Naive B cell (primary cell): ENCODE results near the gene CARMIL3. TPM values are rescaled to one million over a fixed set of nuclear protein-coding genes. Genes with fewer than 3 reads are reported as not detected.

ENCODE experiments used
- ATAC-seq, 2 donors: fragments of 150-1000 bp; cut with Tn5 transposase; 2 replicates each; pipeline ENCODE4 v1.10.0; 2021; ENCODE audit warnings: low read depth in 2 of 2, mild to moderate bottlenecking in 2 of 2, moderate library complexity in 2 of 2
- DNase-seq: peaks from one replicate; pipeline ENCODE4 v3.0.0; 2022
- H3K27ac Mint-ChIP-seq, 6 donors: one replicate each; pipeline ENCODE4 v1.8.0; 2020 to 2022; ENCODE audit warnings: mild to moderate bottlenecking in 6 of 6, mixed read lengths in 6 of 6, moderate library complexity in 5 of 6, inconsistent platforms in 2 of 6
- H3K27me3 Mint-ChIP-seq, 3 donors: one replicate each; pipeline ENCODE4 v1.8.0; 2021 to 2022; ENCODE audit warnings: mixed read lengths in 3 of 3, mild to moderate bottlenecking in 1 of 3
- H3K36me3 Mint-ChIP-seq, 2 donors: one replicate each; pipeline ENCODE4 v1.8.0; 2020 to 2022; ENCODE audit warnings: mixed read lengths in 2 of 2, inconsistent platforms in 1 of 2, mild to moderate bottlenecking in 1 of 2
- H3K4me1 Mint-ChIP-seq, 3 donors: one replicate each; pipeline ENCODE4 v1.8.0; 2020 to 2022; ENCODE audit warnings: mixed read lengths in 3 of 3, inconsistent platforms in 1 of 3, mild to moderate bottlenecking in 1 of 3, moderate library complexity in 1 of 3
- H3K4me3 Mint-ChIP-seq, 8 donors: one replicate each; pipeline ENCODE4 v1.8.0; 2020 to 2022; ENCODE audit warnings: mild to moderate bottlenecking in 8 of 8, mixed read lengths in 8 of 8, moderate library complexity in 8 of 8, inconsistent platforms in 2 of 8
- H3K9me3 Mint-ChIP-seq, 7 donors: one replicate each; pipeline ENCODE4 v1.8.0; 2020 to 2022; ENCODE audit warnings: mixed read lengths in 7 of 7, mild to moderate bottlenecking in 5 of 7, inconsistent platforms in 2 of 7, moderate library complexity in 1 of 7
- polyA plus RNA-seq, 6 donors: library from polyadenylated mRNA; unstranded; fragments of 300-500 nt; fragmentation: Illumina TruSeq; gene quantifications; one replicate each; pipeline ENCODE4 v1.2.3, GENCODE V29; 2021; ENCODE audit warnings: low read depth in 6 of 6

CARMIL3 gene
- polyA plus RNA-seq, 6 donors from 2014 or later, result 0.10 to 0.11 TPM; not detected in 4

GRCh38 chr14:24052656-24053547, 1.1 kb downstream of the CARMIL3 start:
- H3K36me3 Mint-ChIP-seq, result no peaks in the 10 kb centered on the region
- H3K4me1 Mint-ChIP-seq, result peaks cover 35 to 47% (median 46%) of the 10 kb centered on the region in 3 donors
- H3K27ac Mint-ChIP-seq, result peak overlapping the region in 1 of 6 donors; percentile 19
- H3K4me3 Mint-ChIP-seq, result peak overlapping the region; percentile 71 to 90 (median 84)
- peaks cover 13 to 39% (median 30%) of the 10 kb centered on the region in 3 donors for H3K27me3 Mint-ChIP-seq
- ATAC-seq (no peak), DNase-seq (no peak)
- H3K9me3 Mint-ChIP-seq, result no peaks in the 10 kb centered on the region

GRCh38 chr14:24053548-24054323, 1.9 kb downstream of the CARMIL3 start:
- peaks cover 17 to 39% (median 30%) of the 10 kb centered on the region in 3 donors for H3K27me3 Mint-ChIP-seq
- H3K36me3 Mint-ChIP-seq, result no peaks in the 10 kb centered on the region
- peaks cover 33 to 45% (median 43%) of the 10 kb centered on the region in 3 donors for H3K4me1 Mint-ChIP-seq
- no peaks in the 10 kb centered on the region for H3K9me3 Mint-ChIP-seq
- H3K4me3 Mint-ChIP-seq, result peak overlapping the region; percentile 46 to 85 (median 78)
- ATAC-seq (no peak), DNase-seq (no peak)
- peak overlapping the region in 1 of 6 donors; percentile 26 for H3K27ac Mint-ChIP-seq

- H3K4me3 Mint-ChIP-seq, result peak overlapping the region in 3 of 8 donors; percentile 18 to 85 (median 44)
- peaks cover 28 to 39% (median 38%) of the 10 kb centered on the region in 3 donors for H3K4me1 Mint-ChIP-seq
- peak overlapping the region in 1 of 6 donors; percentile 26 for H3K27ac Mint-ChIP-seq
Observed at GRCh38 chr14:24054324-24054641, 2.5 kb downstream of the CARMIL3 start.

DNA sequence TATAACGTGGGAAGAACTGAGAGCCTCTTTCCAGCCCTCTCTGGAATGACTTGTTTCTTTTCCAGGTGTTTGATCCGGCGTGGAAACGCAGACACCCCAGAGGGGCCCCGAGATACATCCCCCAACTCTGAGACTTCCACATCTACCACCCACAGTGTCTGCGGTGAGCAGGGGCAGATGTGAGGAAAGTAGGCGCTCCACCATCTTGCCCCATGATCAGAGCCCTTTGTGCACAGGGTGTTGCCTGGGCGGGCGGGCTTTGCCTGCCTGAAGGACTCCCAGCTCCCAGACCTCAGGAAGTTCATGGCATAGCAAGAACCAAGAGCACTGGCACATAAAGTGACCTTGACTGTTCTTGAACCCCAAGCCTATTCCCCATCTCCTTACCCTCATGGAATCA, 2.8 kb downstream of the CARMIL3 start:
- Mint-ChIP-seq H3K36me3 (no peaks in the 10 kb centered on the region), H3K4me3 (peak overlapping the region in 1 of 8 donors; percentile 42), H3K27me3 (peaks cover 17 to 39% (median 30%) of the 10 kb centered on the region in 3 donors), H3K9me3 (no peaks in the 10 kb centered on the region), H3K27ac (no peak overlapping the region), H3K4me1 (peaks cover 25 to 36% (median 34%) of the 10 kb centered on the region in 3 donors)
- ATAC-seq (no peak), DNase-seq (no peak)

More at GRCh38 chr14:24054324-24054641, 2.5 kb downstream of the CARMIL3 start:
- ATAC-seq (no peak), DNase-seq (no peak)
- peaks cover 17 to 39% (median 30%) of the 10 kb centered on the region in 3 donors for H3K27me3 Mint-ChIP-seq
- H3K9me3 Mint-ChIP-seq, result no peaks in the 10 kb centered on the region
- no peaks in the 10 kb centered on the region for H3K36me3 Mint-ChIP-seq

DNA sequence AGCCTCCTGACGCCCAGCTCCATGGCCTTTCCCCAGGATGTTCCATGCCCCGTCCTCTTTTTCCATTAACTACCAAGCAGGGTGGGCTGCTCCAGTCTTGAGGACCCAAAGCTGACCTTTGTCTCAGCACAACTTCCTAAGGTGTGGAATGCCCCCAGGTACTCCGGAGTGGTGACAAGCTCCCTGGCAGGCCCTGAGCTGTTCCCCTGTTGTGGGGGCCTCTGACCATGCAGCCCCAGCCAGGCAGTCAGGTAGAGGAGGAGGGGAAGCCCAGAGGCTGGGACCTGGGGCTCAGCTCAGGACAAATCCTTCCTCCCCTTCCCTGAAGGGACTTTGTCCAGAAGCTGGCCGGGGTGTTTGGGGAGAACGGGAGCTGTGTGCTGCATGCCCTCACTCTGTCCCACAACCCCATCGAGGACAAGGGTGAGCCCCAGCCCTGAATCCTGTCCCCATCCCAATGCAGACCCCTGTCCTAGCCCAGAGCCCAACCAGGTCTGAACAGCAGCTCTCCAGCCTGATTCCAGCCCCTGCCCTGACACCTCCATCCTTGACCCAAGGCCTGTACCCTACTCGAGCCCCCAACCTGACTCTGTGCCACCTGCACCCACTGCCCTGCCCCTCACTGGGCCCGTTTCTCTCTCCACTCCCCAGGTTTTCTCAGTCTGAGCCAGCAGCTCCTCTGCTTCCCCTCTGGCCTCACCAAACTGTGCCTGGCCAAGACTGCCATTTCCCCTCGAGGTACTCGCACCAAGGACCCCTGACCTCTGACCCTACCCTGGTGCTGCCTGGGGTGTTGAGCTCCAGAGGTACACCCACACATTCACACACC, 4.4 kb downstream of the CARMIL3 start:
- peaks cover 16 to 21% (median 20%) of the 10 kb centered on the region in 3 donors for H3K4me1 Mint-ChIP-seq
- H3K27ac Mint-ChIP-seq, result no peak overlapping the region
- no peaks in the 10 kb centered on the region for H3K9me3 Mint-ChIP-seq
- no peaks in the 10 kb centered on the region for H3K36me3 Mint-ChIP-seq
- no peak for DNase-seq
- peaks cover 17 to 39% (median 30%) of the 10 kb centered on the region in 3 donors for H3K27me3 Mint-ChIP-seq
- ATAC-seq, result no peak
- no peak overlapping the region for H3K4me3 Mint-ChIP-seq

GRCh38 chr14:24056800-24057184, 5.0 kb downstream of the CARMIL3 start:
- no peak overlapping the region for H3K27ac Mint-ChIP-seq
- H3K9me3 Mint-ChIP-seq, result no peaks in the 10 kb centered on the region
- no peak overlapping the region for H3K4me3 Mint-ChIP-seq
- peaks cover 15 to 20% (median 17%) of the 10 kb centered on the region in 3 donors for H3K4me1 Mint-ChIP-seq
- H3K27me3 Mint-ChIP-seq, result peaks cover 17 to 39% (median 30%) of the 10 kb centered on the region in 3 donors
- ATAC-seq (no peak), DNase-seq (no peak)
- H3K36me3 Mint-ChIP-seq, result no peaks in the 10 kb centered on the region

DNA sequence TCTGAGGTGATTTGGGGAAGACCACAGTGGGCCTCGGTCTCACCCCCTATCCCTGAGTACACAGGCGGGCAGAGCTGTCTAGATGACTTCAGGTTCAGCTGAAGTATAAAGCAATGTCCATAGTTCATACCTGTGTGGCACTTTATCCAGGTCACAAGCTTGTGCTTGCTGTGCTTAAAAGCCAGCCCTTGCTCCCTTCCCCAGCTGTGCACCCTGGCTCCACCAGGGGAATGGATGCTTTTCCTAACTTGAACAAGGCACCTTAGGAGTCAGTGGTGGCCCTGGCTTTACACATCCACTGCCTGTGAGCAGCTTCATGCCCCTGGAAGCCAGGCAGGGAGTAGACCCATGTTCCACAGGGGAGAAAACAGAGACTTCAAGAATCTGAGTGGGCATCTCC, 5.5 kb downstream of the CARMIL3 start:
- no peaks in the 10 kb centered on the region for H3K9me3 Mint-ChIP-seq
- H3K4me1 Mint-ChIP-seq, result peaks cover 15 to 20% (median 17%) of the 10 kb centered on the region in 3 donors
- no peak overlapping the region for H3K4me3 Mint-ChIP-seq
- no peak overlapping the region for H3K27ac Mint-ChIP-seq
- DNase-seq, result no peak
- no peak for ATAC-seq
- no peaks in the 10 kb centered on the region for H3K36me3 Mint-ChIP-seq
- H3K27me3 Mint-ChIP-seq, result peaks cover 17 to 39% (median 30%) of the 10 kb centered on the region in 3 donors

DNA sequence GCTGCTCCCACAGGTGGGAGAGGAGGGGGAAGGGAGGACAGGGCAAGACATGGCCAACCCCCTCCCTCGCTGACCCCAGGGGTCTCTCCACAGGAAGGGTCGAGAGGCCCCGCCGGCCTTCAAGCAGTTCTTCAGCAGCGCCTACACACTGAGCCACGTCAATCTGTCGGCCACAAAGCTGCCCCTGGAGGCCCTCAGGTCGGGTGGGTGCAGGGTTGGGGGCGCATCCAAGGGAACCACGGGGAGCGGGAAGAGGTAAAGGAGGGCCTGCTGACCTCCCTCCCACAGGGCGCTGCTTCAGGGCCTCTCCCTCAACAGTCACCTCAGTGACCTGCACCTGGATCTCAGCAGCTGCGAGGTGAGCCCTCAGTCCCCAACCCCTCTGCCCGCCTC, 6.1 kb downstream of the CARMIL3 start:
- Mint-ChIP-seq H3K4me3 (no peak overlapping the region), H3K36me3 (no peaks in the 10 kb centered on the region), H3K27me3 (peaks cover 17 to 35% (median 28%) of the 10 kb centered on the region in 3 donors), H3K4me1 (peaks cover 12 to 15% (median 12%) of the 10 kb centered on the region in 3 donors), H3K9me3 (no peaks in the 10 kb centered on the region), H3K27ac (peak overlapping the region in 2 of 6 donors; percentile 35 to 56)
- ATAC-seq, result no peak
- DNase-seq, result no peak

- peak; percentile 47 for DNase-seq
- no peak overlapping the region for H3K4me3 Mint-ChIP-seq
- ATAC-seq, result peak; percentile 58 to 61
Observed at GRCh38 chr14:24058260-24058950, 6.6 kb downstream of the CARMIL3 start.

DNA sequence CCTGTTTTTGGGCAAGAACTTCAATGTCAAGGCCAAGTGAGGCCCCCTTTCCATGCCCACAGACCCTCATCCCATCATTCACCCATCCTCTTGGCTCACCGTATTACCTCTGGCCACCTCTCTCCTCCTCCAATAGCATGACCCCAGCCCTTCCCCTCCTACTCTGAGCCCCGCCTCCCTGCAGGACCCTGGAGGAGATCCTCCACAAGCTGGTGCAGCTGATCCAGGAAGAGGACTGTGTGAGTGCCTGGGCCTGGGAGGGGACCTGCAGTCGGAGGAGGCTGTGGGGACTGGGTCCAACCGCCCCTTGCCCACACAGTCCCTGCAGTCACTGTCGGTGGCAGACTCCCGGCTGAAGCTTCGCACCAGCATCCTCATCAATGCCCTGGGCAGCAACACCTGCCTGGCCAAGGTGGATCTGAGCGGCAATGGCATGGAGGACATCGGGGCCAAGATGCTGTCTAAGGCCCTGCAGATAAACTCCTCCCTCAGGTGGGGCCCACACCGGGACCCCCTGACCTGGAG, 7.2 kb downstream of the CARMIL3 start:
- Mint-ChIP-seq H3K4me3 (no peak overlapping the region), H3K27ac (peak overlapping the region in 1 of 6 donors; percentile 89), H3K4me1 (peaks cover 4 to 6% (median 5%) of the 10 kb centered on the region in 3 donors), H3K36me3 (no peaks in the 10 kb centered on the region), H3K9me3 (no peaks in the 10 kb centered on the region), H3K27me3 (peaks cover 9 to 25% (median 18%) of the 10 kb centered on the region in 3 donors)
- no peak for ATAC-seq
- no peak for DNase-seq

More at GRCh38 chr14:24058260-24058950, 6.6 kb downstream of the CARMIL3 start:
- Mint-ChIP-seq H3K27me3 (peaks cover 11 to 30% (median 22%) of the 10 kb centered on the region in 3 donors), H3K36me3 (no peaks in the 10 kb centered on the region), H3K9me3 (no peaks in the 10 kb centered on the region), H3K4me1 (peaks cover 6 to 9% (median 7%) of the 10 kb centered on the region in 3 donors), H3K27ac (peak overlapping the region in 1 of 6 donors; percentile 89)

- no peak overlapping the region for H3K4me3 Mint-ChIP-seq
- no peak for DNase-seq
- H3K4me1 Mint-ChIP-seq, result peaks cover 4 to 6% (median 5%) of the 10 kb centered on the region in 3 donors
- no peaks in the 10 kb centered on the region for H3K9me3 Mint-ChIP-seq
- H3K27ac Mint-ChIP-seq, result no peak overlapping the region
- H3K36me3 Mint-ChIP-seq, result no peaks in the 10 kb centered on the region
- ATAC-seq, result no peak
- H3K27me3 Mint-ChIP-seq, result peaks cover 6 to 17% (median 16%) of the 10 kb centered on the region in 3 donors
Observed at GRCh38 chr14:24059841-24060388, 8.1 kb downstream of the CARMIL3 start.

- Mint-ChIP-seq H3K4me3 (no peak overlapping the region), H3K4me1 (peaks cover 4 to 6% (median 5%) of the 10 kb centered on the region in 3 donors), H3K27me3 (peaks cover 5 to 12% (median 10%) of the 10 kb centered on the region in 3 donors), H3K36me3 (no peaks in the 10 kb centered on the region), H3K9me3 (no peaks in the 10 kb centered on the region), H3K27ac (no peak overlapping the region)
- no peak for ATAC-seq
- no peak for DNase-seq
Observed at GRCh38 chr14:24060443-24060842, 8.6 kb downstream of the CARMIL3 start.
